ENCODE data around the gene SERPINA1. TPM values are rescaled to one million over a fixed set of nuclear protein-coding genes. Genes with fewer than 3 reads are reported as not detected.
A peak's percentile ranks its signal among the peaks of the same experiment; 100 is the strongest.

SERPINA1 gene
- total and polyA plus RNA-seq, 2 experiments from 2014 or later = 3,480 to 5,074 TPM

GRCh38 chr14:94342334-94342934 is 46.0 kb downstream of the SERPINA1 start:
- Histone ChIP-seq H3K9me2 (replicated peaks; ENCODE audit: insufficient read depth) (no peaks in the 10 kb centered on the region), H3K9me3 (ENCODE audit: low read depth) (no peaks in the 10 kb centered on the region), H3K4me3 (no peak overlapping the region), H3K27me3 (no peaks in the 10 kb centered on the region), H3K36me3 (replicated peaks; ENCODE audit: insufficient read depth, low read depth) (no peaks in the 10 kb centered on the region), H3K27ac (peak overlapping the region; percentile 72), H3K4me1 (ENCODE audit: insufficient read depth) (peaks cover 10% of the 10 kb centered on the region), H2AFZ (no peak overlapping the region), H3K79me2 (no peaks in the 10 kb centered on the region), H4K20me1 (ENCODE audit: insufficient read depth, poor library complexity, severe bottlenecking) (no peaks in the 10 kb centered on the region), H3K4me2 (no peak overlapping the region)
- WGBS (ENCODE audit: low lambda C conversion rate, missing lambda C conversion rate) = 52% methylated on average over 2 of the region's 2 CpGs
- TF ChIP-seq EZH2phosphoT487 (IDR thresholded peaks at IDR 0.05; ENCODE audit: low read depth, severe bottlenecking, unreplicated experiment) = no peak
- TF ChIP-seq CTCF (IDR thresholded peaks at IDR 0.05; ENCODE audit: poor library complexity) = no peak
- peak; percentile 92 for DNase-seq (ENCODE audit: low spot score)

GRCh38 chr14:94341656-94342333 is 46.6 kb downstream of the SERPINA1 start:
- WGBS (ENCODE audit: low lambda C conversion rate, missing lambda C conversion rate) = 82% methylated on average over 5 of the region's 5 CpGs
- no peaks in the 10 kb centered on the region for H3K9me2 ChIP-seq (replicated peaks; ENCODE audit: insufficient read depth)
- H3K27me3 ChIP-seq = no peaks in the 10 kb centered on the region
- no peak overlapping the region for H3K4me2 ChIP-seq
- H4K20me1 ChIP-seq (ENCODE audit: insufficient read depth, poor library complexity, severe bottlenecking) = no peaks in the 10 kb centered on the region
- H3K79me2 ChIP-seq = no peaks in the 10 kb centered on the region
- no peak for DNase-seq (ENCODE audit: low spot score)
- no peak for TF ChIP-seq EZH2phosphoT487 (IDR thresholded peaks at IDR 0.05; ENCODE audit: low read depth, severe bottlenecking, unreplicated experiment)
- no peak for TF ChIP-seq CTCF (IDR thresholded peaks at IDR 0.05; ENCODE audit: poor library complexity)
- no peak for TF ChIP-seq EZH2 (IDR thresholded peaks at IDR 0.05; ENCODE audit: borderline replicate concordance)
- no peak overlapping the region for H3K4me3 ChIP-seq
- no peak overlapping the region for H2AFZ ChIP-seq
- peaks cover 10% of the 10 kb centered on the region for H3K4me1 ChIP-seq (ENCODE audit: insufficient read depth)
- no peaks in the 10 kb centered on the region for H3K36me3 ChIP-seq (replicated peaks; ENCODE audit: insufficient read depth, low read depth)
- no peaks in the 10 kb centered on the region for H3K9me3 ChIP-seq (ENCODE audit: low read depth)
- H3K27ac ChIP-seq = peak overlapping the region; percentile 72

GRCh38 chr14:94340533-94340932 is 47.9 kb downstream of the SERPINA1 start:
- H3K9me2 ChIP-seq (replicated peaks; ENCODE audit: insufficient read depth) = no peaks in the 10 kb centered on the region
- DNase-seq (ENCODE audit: low spot score) = no peak
- H3K4me2 ChIP-seq = no peak overlapping the region
- peak overlapping the region; percentile 61 for H3K27ac ChIP-seq
- no peak overlapping the region for H3K4me3 ChIP-seq
- no peaks in the 10 kb centered on the region for H3K79me2 ChIP-seq
- H4K20me1 ChIP-seq (ENCODE audit: insufficient read depth, poor library complexity, severe bottlenecking) = no peaks in the 10 kb centered on the region
- no peaks in the 10 kb centered on the region for H3K36me3 ChIP-seq (replicated peaks; ENCODE audit: insufficient read depth, low read depth)
- H3K9me3 ChIP-seq (ENCODE audit: low read depth) = no peaks in the 10 kb centered on the region
- H2AFZ ChIP-seq = no peak overlapping the region
- no peaks in the 10 kb centered on the region for H3K27me3 ChIP-seq
- H3K4me1 ChIP-seq (ENCODE audit: insufficient read depth) = peaks cover 10% of the 10 kb centered on the region
- TF ChIP-seq EZH2 (IDR thresholded peaks at IDR 0.05; ENCODE audit: borderline replicate concordance) = no peak
- TF ChIP-seq CTCF (IDR thresholded peaks at IDR 0.05; ENCODE audit: poor library complexity) = no peak
- no peak for TF ChIP-seq EZH2phosphoT487 (IDR thresholded peaks at IDR 0.05; ENCODE audit: low read depth, severe bottlenecking, unreplicated experiment)
